Measurements from ENCODE around the gene LMNTD2.

Gene LMNTD2

GRCh38 chr11:592501-592900 lies 32.0 kb upstream of the LMNTD2 start:
- no peaks in the 10 kb centered on the region for H3K27me3 Mint-ChIP-seq (ENCODE audit: low read depth, poor library complexity)
- TF ChIP-seq CTCF (IDR thresholded peaks at IDR 0.05), result no peak
- H3K9me3 Mint-ChIP-seq, result no peaks in the 10 kb centered on the region
- H3K4me3 Mint-ChIP-seq, result no peak overlapping the region
- DNase-seq, result no peak
- peaks cover 71% of the 10 kb centered on the region for H3K36me3 Mint-ChIP-seq (ENCODE audit: low read depth)
- no peaks in the 10 kb centered on the region for H3K4me1 Mint-ChIP-seq
- H3K27ac Mint-ChIP-seq, result peak overlapping the region; percentile 82

DNA sequence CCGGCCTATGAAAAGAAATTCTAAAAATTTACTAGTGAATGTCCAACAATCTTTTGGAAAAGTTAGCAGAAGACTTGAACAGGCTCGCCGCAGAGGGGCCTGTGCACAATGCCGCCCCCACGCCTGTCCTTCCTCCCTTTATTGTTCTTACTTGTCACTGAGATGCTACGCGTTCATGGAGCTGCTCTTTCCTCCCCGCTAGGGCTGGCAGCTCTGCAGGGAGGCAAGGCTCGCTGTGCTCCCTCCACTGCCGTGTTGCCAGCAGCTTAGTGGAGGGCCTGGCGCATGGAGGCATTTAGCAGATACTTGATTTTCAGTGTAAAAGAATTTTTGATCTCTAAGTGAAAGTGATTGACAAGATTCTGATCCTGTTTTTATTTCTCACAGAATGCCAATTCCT lies 30.5 kb upstream of the LMNTD2 start:
- Mint-ChIP-seq H3K9me3 (no peaks in the 10 kb centered on the region), H3K27ac (peak overlapping the region; percentile 52), H3K4me1 (no peaks in the 10 kb centered on the region), H3K36me3 (ENCODE audit: low read depth) (peaks cover 73% of the 10 kb centered on the region), H3K27me3 (ENCODE audit: low read depth, poor library complexity) (no peaks in the 10 kb centered on the region), H3K4me3 (no peak overlapping the region)
- DNase-seq, result no peak
- TF ChIP-seq CTCF (IDR thresholded peaks at IDR 0.05), result no peak

DNA sequence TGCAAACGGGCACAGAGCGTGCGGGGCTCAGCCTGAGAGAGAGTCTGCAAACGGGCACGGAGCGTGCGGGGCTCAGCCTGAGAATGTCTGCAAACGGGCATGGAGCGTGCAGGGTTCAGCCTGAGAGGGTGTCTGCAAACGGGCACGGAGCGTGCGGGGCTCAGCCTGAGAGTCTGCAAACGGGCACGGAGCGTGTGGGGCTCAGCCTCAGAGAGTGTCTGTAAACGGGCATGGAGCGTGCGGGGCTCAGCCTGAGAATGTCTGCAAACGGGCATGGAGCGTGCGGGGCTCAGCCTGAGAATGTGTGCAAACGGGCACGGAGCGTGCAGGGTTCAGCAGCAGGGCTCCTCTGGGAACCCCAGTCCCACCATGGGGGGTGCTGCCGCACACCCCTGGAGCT lies 29.3 kb upstream of the LMNTD2 start:
- Mint-ChIP-seq H3K9me3 (no peaks in the 10 kb centered on the region), H3K4me1 (no peaks in the 10 kb centered on the region), H3K4me3 (no peak overlapping the region), H3K27me3 (ENCODE audit: low read depth, poor library complexity) (no peaks in the 10 kb centered on the region), H3K36me3 (ENCODE audit: low read depth) (peaks cover 68% of the 10 kb centered on the region), H3K27ac (no peak overlapping the region)
- no peak for DNase-seq
- no peak for TF ChIP-seq CTCF (IDR thresholded peaks at IDR 0.05)

DNA sequence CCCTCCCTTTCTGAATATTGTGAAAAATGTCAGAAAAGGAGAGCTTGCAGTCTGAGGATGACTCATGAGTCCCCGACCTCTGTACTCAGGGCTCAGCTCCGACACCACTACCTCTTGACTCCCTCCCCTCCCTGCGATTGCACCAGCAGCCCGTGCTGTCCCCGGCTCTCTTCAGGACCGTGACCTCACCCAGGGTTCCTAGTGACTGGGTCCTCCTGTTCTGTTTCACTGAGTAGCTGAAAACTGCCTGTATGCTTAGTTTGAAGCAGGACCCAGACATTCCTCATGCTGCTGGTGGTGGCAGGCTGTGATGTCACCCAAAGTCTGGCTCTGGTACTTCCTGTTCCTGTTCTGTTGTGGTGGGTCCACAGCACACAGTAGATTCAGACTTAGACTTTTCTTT lies 27.4 kb upstream of the LMNTD2 start:
- no peaks in the 10 kb centered on the region for H3K9me3 Mint-ChIP-seq
- H3K27me3 Mint-ChIP-seq (ENCODE audit: low read depth, poor library complexity), result no peaks in the 10 kb centered on the region
- H3K4me3 Mint-ChIP-seq, result no peak overlapping the region
- DNase-seq, result no peak
- no peaks in the 10 kb centered on the region for H3K4me1 Mint-ChIP-seq
- no peak for TF ChIP-seq CTCF (IDR thresholded peaks at IDR 0.05)
- peak overlapping the region; percentile 71 for H3K27ac Mint-ChIP-seq
- peaks cover 51% of the 10 kb centered on the region for H3K36me3 Mint-ChIP-seq (ENCODE audit: low read depth)

GRCh38 chr11:587546-587945 lies 27.0 kb upstream of the LMNTD2 start:
- H3K36me3 Mint-ChIP-seq (ENCODE audit: low read depth), result peaks cover 49% of the 10 kb centered on the region
- TF ChIP-seq CTCF (IDR thresholded peaks at IDR 0.05), result no peak
- no peaks in the 10 kb centered on the region for H3K9me3 Mint-ChIP-seq
- DNase-seq, result no peak
- no peaks in the 10 kb centered on the region for H3K4me1 Mint-ChIP-seq
- peak overlapping the region; percentile 84 for H3K27ac Mint-ChIP-seq
- H3K4me3 Mint-ChIP-seq, result no peak overlapping the region
- H3K27me3 Mint-ChIP-seq (ENCODE audit: low read depth, poor library complexity), result no peaks in the 10 kb centered on the region

DNA sequence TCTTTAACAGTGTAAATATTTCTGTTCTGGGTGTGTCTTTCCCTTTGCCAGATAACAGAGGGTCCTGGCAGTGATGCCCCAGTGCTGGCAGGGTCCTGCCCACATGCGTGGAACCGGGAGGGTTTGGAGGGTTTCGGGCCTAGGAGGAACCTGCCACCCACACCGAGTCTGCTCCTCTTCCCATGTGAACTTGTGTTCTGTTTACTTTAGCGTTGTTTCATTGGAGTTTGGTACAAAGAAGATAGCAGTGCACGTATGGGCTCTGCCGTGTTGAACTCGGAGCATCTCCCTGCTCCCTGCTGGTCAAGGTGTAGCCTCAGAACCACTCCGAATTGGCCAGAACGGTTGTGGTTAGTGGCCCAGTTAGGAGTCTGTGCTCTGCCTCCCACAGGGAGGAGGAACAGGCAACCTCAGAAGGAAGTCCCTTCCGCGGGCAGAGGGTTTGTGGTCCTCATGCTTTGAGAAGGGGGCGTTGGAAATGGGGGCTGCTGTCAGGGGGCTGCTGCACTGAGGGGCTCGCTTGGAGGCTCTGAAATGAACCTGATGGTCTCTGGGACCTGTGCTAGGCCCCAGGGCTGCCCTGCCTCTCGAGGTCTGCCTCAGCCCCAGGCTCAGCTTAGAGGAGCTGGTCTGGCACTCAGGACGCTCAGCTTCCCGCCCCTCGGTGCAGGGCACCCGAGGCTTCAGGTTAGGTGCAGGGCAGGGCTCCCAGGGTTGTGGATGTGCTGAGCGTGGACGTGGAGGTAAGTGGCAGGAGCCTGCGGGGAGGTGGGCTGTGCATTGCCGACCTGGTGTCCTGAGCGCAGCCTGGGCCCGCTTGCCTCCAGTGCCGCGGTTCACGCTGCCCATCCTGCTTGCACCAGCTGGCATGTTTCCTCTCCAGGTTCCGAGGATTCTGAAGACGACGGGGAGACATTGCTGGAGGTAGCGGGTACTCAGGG lies 26.1 kb upstream of the LMNTD2 start:
- no peaks in the 10 kb centered on the region for H3K4me1 Mint-ChIP-seq
- H3K27me3 Mint-ChIP-seq (ENCODE audit: low read depth, poor library complexity), result no peaks in the 10 kb centered on the region
- H3K36me3 Mint-ChIP-seq (ENCODE audit: low read depth), result peaks cover 49% of the 10 kb centered on the region
- no peak for DNase-seq
- H3K9me3 Mint-ChIP-seq, result no peaks in the 10 kb centered on the region
- TF ChIP-seq CTCF (IDR thresholded peaks at IDR 0.05), result no peak
- H3K27ac Mint-ChIP-seq, result peak overlapping the region; percentile 83
- no peak overlapping the region for H3K4me3 Mint-ChIP-seq
